ENCODE measurements around the gene GGA2. TPM values are rescaled to one million over a fixed set of nuclear protein-coding genes. Genes with fewer than 3 reads are reported as not detected.

The GGA2 gene
- total and polyA plus RNA-seq, 8 donors = 125 to 163 (median 142) TPM

- H3K27me3 ChIP-seq = no peaks in the 10 kb centered on the region
- no peaks in the 10 kb centered on the region for H3K9me3 ChIP-seq
- DNase-seq = peak in 1 of 4 donors; percentile 12
- peak overlapping the region in 1 of 2 donors; percentile 44 for H3K27ac ChIP-seq
- TF ChIP-seq, protein P1, sequence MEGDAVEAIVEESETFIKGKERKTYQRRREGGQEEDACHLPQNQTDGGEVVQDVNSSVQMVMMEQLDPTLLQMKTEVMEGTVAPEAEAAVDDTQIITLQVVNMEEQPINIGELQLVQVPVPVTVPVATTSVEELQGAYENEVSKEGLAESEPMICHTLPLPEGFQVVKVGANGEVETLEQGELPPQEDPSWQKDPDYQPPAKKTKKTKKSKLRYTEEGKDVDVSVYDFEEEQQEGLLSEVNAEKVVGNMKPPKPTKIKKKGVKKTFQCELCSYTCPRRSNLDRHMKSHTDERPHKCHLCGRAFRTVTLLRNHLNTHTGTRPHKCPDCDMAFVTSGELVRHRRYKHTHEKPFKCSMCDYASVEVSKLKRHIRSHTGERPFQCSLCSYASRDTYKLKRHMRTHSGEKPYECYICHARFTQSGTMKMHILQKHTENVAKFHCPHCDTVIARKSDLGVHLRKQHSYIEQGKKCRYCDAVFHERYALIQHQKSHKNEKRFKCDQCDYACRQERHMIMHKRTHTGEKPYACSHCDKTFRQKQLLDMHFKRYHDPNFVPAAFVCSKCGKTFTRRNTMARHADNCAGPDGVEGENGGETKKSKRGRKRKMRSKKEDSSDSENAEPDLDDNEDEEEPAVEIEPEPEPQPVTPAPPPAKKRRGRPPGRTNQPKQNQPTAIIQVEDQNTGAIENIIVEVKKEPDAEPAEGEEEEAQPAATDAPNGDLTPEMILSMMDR (IDR thresholded peaks at IDR 0.05) = no peak
- intact Hi-C loops (cut with DNase I) = no loop called here
- H3K4me3 ChIP-seq = no peak overlapping the region
- peaks cover 0 to 71% of the 10 kb centered on the region in 2 donors for H3K36me3 ChIP-seq
- peaks cover 0 to 14% of the 10 kb centered on the region in 2 donors for H3K4me1 ChIP-seq
- ATAC-seq = peak; percentile 96
These were observed 29.9 kb upstream of the GGA2 start for GRCh38 chr16:23539984-23540816.

GRCh38 chr16:23538919-23539278 is 28.6 kb upstream of the GGA2 start:
- no peaks in the 10 kb centered on the region for H3K9me3 ChIP-seq
- no peak for DNase-seq
- TF ChIP-seq, protein P1 (IDR thresholded peaks at IDR 0.05) = no peak
- H3K4me1 ChIP-seq = peaks cover 0 to 14% of the 10 kb centered on the region in 2 donors
- peaks cover 0 to 71% of the 10 kb centered on the region in 2 donors for H3K36me3 ChIP-seq
- intact Hi-C loops (cut with DNase I) = no loop called here
- H3K27ac ChIP-seq = no peak overlapping the region
- H3K27me3 ChIP-seq = no peaks in the 10 kb centered on the region
- ATAC-seq = no peak
- no peak overlapping the region for H3K4me3 ChIP-seq

DNA sequence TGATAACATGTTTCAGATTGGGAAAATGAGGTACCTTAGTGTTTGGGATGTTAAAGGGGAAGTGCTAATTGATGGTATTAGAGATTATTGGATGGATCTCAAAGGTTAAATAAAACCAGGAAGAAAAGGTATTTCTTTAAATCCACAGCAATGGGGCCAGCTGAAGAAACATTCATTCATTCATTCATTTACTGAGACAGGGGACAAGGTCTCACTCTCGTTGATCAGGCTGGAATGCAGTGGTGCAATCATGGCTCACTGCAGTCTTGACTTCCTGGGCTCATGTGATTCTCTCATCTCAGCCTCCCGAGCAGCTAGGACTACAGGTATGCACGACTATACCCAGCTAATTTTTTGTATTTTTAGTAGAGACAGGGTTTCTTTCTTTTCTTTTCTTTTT is 27.1 kb upstream of the GGA2 start:
- DNase-seq (no peak), ATAC-seq (no peak)
- peaks cover 0 to 73% of the 10 kb centered on the region in 2 donors for H3K36me3 ChIP-seq
- intact Hi-C loops (cut with DNase I) = no loop called here
- no peaks in the 10 kb centered on the region for H3K9me3 ChIP-seq
- no peak overlapping the region for H3K4me3 ChIP-seq
- peaks cover 0 to 14% of the 10 kb centered on the region in 2 donors for H3K4me1 ChIP-seq
- no peak overlapping the region for H3K27ac ChIP-seq
- H3K27me3 ChIP-seq = no peaks in the 10 kb centered on the region
- TF ChIP-seq, protein P1 (IDR thresholded peaks at IDR 0.05) = no peak

GRCh38 chr16:23535901-23536300 is 25.6 kb upstream of the GGA2 start:
- Histone ChIP-seq H3K36me3 (peaks cover 0 to 75% of the 10 kb centered on the region in 2 donors), H3K4me1 (peaks cover 0 to 14% of the 10 kb centered on the region in 2 donors), H3K27ac (no peak overlapping the region), H3K9me3 (no peaks in the 10 kb centered on the region), H3K4me3 (no peak overlapping the region), H3K27me3 (no peaks in the 10 kb centered on the region)
- TF ChIP-seq, protein P1 (IDR thresholded peaks at IDR 0.05) = no peak
- no peak for ATAC-seq
- no peak for DNase-seq
- intact Hi-C loops (cut with DNase I) = no loop called here
